NOMO-1 (cell line): ENCODE measurements around the gene SERPINH1.
A peak's percentile ranks its signal among the peaks of the same experiment; 100 is the strongest.
"Not testable (repeated sequence)": the region's sequence is repeated elsewhere in the genome, so short reads cannot be mapped to it uniquely, and the experiment has no call there.

Experiments
- DNase-seq, 2 experiments: peaks; one replicate each; lab custom pipeline; 2025; ENCODE audit not compliant: unreplicated experiment in 2 of 2; lab: John Stamatoyannopoulos, UW

SERPINH1 gene

DNA sequence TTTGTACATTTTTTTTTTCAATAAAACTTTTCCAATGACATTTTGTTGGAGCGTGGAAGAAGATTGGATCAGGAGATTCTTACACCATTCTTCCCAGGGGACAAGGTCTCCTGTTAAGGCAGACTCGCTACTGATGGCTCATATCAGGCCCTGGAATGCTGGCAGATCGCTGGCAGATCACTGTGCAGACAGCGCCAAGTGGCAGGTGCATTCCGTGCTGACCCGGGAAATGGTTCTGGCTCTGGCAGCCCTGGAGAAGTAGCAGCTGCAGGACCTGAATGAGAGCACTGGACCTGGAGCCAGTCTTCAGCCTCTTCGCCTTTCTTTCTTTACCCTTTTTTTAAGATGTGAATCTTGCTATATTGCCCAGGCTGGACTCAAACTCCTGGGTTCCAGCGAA is 10.7 kb downstream of the SERPINH1 start:
- DNase-seq = no peak

DNA sequence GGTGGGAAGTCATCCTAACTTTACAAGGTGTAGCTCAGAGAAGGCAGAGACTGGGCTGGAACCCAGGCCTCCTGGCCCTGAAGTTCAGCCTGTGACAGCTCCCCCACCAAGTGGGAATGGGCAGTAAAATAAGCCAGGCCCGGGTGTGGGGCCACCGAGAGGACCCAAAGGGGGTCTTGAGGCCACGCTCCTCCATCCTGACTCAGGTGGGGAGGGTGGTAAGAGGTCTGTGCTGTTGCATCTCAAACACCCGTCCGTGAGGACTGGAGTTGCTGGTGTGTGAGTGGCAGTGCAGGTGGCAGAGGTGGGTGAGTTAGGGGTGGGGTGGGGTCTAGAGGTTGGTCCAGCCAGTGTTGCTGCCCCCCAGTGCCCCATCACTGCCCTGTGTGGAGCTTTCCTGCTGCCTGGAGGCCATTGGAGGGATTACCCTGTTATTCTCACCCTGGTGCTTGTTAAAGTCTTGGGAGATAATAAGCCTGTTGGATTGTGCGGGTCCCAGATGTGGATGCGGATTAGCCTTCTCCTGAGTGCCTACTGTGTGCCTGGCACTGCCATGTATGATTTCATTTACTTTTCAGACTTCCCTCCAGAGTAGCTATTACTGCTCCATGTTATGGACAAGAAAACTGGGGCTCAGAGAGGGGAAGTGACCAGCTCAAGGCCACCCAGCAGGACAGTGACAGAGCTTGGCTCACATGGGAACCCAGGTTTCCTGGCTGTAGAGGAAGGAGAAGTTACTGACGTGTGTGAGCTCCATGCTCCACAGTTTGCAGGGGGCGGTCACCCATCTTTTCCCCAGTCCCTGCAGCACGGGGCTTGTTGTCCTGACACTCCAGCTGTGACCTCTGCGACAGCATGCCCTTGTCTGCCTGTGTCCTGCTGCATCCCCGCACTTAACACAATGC is 12.9 kb downstream of the SERPINH1 start:
- DNase-seq = no peak

DNA sequence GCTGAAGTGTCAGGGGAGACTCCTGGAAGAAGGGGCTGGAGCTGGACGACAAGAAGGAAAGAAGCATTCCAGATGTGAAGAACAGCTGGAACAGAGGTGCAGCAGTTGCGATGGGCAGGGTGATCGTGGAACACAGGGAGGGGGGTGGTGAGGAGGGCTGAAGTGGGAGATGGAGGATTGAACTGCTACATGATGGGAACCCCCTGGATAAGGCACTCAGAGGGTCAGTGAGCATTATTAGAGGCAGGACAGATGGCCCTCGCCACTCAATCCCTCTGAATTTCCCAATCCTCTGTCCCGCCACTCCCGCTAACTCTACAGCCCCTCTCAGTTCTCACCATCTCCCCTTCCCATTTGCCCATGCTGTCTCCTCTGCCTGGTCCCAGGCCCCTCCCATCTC is 14.0 kb downstream of the SERPINH1 start:
- no peak for DNase-seq

DNA sequence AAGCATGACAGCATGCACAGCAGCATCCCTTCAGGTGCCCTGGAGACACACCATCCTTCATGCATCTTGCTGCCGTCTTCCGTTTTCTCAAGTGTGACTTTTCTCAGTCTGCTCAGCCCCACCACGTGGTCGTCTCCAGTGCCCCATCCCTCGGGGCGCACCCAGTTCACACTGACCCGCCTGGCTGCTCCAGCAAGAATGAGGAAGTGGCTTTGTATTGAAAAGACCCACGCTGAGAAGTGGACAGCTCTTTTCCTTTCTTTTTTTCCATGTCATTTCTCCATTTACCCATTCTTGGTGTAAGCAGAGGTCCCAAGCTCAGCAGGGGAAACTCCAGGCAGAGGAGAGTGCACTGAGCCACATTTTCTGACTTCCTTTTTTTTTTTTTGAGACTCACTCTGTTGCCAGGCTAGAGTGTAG is 14.5 kb downstream of the SERPINH1 start:
- DNase-seq = peak; percentile 53 to 65

DNA sequence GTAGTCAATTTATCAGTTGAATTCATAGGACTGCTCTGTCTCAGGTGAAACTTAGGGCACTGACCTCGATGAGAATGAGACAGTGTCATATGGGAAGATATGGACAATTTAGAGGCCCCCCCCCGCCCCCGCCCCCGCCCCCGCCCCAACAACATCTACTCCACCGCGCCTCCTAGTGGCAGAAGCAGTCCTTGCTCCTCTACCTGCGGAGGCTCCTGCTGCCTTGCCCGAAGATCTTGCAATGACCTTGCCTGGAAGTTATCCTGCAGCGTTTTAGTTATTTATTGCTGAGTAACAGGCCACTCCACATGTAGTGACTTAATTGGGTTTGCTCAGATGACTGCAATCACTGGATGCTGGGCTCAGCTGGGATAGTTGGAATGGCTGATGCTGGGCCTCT is 15.2 kb downstream of the SERPINH1 start:
- no peak for DNase-seq

DNA sequence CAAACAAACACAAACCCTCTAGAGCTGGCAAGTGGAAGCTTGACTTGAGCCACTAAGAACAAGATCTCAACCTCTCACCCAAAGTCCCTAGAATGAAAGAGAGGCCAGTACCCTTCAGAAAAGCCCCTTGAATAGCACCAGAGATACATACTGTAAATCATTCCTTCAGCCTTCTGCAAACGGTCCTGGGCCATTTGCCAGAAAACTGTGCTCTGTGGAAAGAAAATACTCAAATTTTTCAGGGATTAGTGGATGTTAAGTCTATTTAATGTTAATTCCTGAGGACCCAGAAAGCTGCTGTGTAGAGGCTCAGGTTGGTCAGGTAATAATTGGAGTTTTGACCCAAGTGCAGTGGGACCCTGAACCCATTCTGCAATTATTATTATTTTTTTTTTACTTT is 16.9 kb downstream of the SERPINH1 start:
- DNase-seq = no peak

DNA sequence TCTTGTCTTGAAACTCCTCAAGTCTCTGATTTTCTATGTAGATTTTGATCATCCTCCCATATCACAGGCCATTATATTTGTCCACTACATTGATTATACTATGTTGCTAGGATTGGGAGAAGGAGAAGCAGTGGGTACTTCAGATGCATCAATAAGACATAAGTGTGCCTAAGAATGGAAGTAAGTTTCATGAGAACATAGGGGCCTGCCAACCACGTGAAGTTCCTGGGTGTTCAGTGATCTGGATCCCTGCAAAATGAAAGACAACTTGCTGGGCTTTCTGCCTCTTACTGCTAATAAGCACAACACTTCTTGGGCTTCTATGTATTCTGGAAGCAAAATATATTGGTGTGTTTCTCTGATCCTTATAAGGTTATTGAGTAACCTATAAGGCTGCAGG is 17.8 kb downstream of the SERPINH1 start:
- no peak for DNase-seq

DNA sequence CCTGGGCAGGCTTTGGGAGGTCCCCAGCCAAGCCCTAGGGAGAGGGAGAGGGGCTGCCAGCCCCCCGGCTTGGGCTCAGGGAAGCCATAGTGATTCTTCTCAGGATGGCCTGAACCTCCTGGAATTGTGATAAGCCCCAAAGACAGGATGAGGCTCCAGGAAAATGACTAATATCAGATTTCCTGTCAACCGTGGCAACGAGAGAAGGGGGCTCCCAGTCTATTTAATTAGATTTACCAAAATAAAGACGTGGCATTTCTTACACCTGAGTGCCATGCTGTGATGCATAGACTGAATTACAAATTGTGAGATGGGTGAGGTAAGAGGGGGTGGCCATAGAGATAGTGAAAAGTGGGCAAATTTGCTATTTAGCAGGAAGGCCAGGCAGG is 20.4 kb downstream of the SERPINH1 start:
- DNase-seq = no peak

DNA sequence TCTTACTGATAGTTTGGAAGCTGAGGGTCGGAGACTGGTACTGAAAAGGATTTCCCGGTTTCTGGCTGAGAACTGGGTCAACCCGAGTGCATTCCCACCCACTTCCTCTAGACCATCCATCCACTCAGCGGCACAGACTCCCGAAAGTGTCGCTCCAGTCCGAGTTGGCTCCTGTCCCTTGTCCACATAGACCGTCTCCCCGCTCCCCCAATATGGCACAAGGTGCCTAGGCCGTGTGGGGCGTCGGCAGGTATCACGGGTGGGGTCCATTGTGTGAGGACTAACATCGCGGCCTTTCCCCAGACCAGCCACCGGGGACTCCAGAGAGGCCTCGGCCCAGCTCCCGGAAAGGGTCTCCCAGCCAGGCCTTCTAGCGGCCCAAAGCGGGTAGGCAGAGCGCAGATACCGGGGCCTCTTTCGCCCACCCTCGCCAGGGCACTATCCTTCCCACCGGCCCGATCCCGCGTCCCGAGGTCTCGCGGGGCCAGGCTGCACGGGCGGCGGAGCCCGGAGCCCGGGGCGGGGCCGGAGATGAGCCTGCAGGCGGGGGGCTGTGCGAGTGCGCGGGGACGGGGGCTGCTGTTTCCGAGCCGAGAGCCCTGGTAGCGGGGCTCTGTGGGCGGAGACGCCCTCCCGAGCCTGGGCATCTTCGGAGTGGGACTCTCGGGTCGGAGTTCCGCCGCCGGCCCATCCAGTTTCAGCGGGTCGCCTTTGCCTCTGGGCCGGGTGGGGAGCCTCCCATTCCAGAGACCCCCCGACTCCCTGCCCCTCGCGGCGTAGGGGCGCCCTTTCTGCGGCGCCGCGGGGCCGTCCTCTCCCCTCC is 21.1 kb downstream of the SERPINH1 start:
- peak; percentile 40 to 52 for DNase-seq

DNA sequence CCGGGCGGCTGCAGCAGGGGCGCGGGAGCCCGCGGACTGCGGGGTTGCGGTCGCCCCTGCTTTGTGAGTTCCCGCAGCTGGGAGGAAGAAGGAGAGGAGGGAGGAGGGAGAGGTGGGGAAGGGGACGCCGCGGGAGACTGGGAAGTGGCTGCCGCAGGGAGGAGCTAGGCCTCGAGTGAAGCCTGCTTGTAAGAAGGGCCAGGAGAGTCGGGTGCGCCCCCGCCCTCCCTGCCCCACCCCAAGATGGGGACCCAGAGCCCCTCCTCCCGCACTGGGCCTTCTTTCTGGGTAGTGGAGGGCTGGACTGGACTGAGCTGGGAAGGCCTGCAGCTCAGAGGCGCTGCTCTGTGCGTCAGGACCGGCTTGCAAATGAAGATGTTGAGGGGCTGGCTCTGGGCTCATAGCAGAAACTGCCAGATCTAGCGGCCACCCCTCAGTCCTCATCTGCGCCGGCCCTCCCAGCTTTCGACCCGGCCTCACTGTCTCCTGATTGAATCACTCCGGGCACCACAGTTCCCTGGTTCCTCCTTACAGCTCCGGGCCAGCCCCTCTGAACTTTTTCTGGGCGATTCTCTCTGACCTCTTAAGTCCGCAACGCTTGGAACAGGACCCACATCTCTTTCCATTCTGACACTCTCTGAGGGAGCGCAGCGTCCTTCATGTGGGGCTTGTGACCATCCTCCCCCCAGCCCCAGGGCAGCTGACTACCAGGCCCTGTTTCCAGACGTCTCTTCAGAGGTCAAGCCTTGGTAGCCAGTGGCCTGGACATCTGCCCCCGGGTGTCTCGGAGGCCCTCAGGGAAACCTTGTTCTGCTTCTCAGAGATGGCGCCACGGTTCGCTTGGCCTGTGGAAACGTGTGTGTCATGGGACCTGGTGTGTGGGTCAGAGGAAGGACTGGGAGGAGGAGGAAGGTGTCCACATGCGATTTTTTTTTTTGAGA is 21.9 kb downstream of the SERPINH1 start:
- DNase-seq = no peak

DNA sequence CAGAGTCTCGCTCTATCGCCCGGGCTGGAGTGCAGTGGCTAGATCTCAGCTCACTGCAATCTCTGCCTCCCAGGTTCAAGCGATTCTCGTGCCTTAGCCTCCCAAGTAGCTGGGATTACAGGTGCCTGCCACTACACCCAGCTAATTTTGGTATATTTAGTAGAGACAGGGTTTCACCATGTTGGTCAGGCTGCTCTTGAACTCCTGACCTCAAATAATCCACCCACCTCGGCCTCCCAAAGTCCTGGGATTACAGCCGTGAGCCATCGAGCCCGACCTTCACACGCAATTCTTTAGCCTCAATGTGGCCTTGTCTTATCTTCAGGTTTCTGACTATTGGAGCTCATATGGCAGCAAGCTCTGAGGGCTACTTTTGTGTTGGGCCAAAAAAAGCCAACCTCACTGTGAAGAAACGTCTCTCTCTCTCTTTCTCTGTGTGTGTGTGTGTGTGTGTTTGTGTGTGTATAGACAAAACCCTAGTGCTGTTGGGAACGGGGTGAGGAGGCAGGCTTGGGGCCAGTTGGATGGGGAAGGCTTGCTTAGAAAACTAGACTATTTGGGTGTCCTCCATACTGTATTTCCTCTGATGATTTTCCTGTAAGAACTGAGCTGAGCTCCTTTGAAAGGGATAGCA is 22.7 kb downstream of the SERPINH1 start:
- DNase-seq = not testable (repeated sequence)

DNA sequence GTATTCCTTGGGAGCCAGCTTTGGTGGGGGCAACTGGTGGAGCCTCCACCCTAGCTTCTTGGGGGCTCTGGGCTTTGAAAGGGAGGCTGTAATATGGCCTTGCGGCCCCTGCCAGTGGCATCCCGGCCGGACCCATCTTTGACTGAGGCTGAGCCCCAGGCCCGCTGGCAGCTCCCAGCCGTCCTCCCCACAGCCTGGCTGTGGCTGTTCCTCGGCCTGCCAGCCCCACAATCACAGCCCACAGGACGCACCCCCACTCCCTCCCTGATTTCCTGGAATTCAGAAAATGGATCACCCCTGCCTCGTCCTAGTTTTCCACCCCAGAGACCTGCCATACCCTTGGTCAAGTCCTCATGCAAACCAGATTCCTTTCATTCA is 23.2 kb downstream of the SERPINH1 start:
- no peak for DNase-seq

DNA sequence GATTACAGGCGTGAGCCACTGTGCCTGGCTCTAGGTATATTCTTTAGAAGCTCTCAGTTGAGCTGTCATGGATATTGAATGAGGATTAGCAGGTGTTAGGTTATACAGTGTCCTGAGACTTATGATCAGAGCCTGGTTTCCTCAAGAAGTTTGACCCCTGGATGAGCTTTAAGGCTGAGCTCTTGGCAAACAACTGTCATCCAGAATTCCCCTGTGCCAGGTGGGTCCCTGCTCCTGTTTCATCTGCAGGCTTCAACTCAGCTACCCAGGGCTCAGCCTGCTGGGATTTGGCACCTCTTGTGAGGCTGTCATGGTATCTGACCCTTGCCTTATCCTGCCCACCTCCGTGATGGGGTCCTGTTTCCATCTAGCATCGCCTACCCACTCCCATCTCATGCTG is 24.3 kb downstream of the SERPINH1 start:
- no peak for DNase-seq

DNA sequence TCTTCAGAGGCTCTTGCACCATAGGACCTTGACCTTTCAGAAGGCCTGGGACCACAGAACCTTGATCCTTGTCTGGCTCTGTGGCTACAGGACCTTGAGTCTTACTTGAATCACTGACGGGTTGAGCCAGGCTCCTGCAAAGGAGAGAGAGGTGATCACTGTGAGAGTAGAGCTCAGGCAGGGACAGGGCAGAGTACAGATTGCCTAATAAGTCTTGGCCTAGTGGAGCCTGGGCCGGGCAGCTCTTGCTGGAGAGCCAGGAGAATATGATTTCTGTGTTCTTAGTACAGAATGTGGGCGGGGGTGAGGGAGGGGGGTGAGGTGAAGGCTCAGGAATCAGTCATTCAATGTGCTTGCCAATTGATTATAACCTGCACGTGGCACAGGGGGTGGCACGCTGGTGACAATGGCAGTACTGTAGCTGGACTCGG is 26.0 kb downstream of the SERPINH1 start:
- DNase-seq = no peak

DNA sequence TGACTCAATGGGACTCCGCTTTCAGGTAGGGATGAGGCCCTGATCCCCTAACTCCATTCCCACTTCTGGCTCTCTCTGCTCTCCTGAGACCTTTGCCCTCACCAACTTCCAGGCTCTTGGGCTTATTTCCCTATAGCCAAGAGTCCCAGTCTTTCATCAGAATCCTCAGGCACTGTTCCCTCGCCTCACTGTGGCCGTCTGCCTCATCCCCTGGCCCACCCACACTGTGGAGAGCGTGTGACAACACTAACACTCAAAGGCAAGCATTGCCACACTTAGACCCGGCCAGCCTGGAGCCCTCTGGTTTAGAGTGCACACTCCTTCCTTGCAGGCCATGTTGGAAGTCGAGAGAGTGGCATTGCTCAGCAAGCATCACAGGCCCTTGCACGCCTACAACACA is 27.0 kb downstream of the SERPINH1 start:
- no peak for DNase-seq

DNA sequence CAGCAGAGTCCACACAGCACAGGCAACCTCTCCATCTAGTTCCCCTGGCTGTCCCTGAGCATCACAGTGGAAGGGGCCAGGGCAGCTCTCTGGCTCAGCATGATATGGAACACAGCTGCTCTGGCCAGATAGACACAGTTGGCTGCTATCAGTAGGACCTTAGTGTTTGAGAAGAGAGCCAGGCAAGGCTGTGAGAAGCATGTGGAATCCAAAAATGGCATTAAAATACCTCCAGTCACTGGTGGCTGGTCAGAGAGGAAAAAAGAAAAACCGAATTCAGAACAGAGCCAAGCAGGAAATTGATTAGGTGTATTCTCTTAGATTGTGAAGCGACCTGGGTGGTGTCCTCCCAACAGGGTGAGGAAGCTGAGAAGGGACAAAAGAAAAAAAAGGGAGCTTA is 27.9 kb downstream of the SERPINH1 start:
- DNase-seq = no peak

DNA sequence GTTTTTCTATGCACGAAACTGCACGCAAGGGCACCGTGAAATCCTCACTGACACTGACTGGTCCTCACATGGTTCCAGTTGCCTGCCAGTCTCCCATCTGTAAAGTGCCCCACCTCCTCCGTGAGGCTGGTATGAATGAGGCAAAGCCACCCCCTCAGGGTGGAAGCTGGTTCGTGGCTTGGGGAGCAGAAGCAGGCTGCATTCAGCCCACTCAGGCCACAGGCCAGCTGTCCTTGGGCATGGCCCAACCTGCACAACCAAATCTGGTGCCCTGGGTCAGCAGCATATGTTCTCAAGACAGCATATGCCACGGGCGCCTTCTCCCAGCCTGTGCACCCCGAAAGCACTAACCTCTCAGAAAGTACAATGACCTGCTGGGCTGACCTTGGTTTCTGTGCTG is 29.3 kb downstream of the SERPINH1 start:
- DNase-seq = no peak

DNA sequence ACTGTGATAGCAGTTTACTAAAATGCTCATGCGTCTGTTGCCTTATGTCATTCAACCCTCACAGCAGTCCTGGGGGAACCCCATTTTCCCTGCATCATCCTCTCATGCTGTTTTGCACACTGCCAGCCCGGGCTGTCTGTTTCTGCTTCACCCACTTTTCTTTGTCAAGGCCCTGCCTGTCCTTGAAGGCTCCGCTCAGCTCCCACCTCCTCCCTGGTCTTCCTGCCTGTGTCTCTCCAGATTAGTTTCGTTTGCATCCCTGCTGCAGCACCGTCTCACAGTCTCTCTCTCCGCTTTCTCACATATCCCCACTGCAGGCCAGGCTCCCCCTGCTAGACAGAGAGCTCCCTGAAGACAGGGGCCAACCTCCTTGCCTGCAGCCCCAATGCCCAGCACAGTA is 29.9 kb downstream of the SERPINH1 start:
- no peak for DNase-seq

DNA sequence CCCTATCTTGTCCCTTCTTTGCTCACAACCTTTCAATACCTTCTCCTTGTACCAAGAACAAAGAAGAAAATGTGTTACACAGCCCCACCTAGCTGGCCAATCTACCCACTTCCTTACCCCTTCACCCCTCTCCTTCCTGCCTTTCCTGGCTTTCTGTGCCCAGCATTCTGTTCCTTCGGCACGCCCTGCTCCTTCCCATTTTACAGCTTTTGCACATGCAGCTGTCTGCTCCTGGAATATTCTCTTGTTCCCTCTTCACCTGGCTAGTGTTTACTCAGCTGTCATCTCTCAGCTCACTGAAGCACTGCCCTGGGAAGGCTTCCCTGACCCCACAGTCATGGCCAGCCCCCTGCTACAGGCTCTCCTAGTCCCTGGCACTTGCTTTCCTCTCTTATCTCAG is 30.7 kb downstream of the SERPINH1 start:
- DNase-seq = no peak

DNA sequence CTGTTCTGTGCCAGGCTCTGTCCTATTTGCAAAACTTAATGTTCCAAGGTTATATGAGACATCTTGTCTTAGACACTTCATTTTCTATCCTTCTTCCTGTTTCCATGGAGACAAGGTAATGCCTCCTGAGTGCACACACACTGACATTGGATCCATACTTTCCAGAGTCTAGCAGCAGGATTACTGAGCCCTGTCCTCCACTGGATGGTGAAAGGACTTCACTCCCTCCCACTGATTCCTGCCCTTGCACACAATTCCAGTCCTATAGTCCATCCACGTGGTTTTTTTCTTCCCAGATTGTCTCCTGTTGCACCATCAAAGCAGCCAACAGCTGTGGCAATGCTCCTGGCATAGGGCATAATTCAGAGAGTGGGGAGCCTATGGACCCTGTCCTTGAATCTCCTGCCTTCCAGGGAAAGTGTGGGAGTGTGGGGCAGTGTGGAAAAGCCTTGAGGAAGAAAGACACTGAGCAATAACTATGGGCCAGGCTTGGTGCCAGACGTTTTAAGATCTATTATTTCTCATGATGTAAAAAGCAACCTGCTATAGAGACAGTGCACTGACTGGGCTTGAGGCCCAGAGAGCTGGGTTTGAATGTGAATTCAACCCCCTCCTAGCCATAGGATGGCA is 31.3 kb downstream of the SERPINH1 start:
- no peak for DNase-seq
